DLD1 (cell line): ENCODE data around the gene RAB40AL.

Experiments used
- in situ Hi-C: cut with HindIII; loops from 2 replicates; pipeline ENCODE4 v1.10.0; 2017; ENCODE audit warnings: low sequenced_read_pairs

The RAB40AL gene

GRCh38 chrX:102978594-102978993, 41.5 kb downstream of the RAB40AL start:
- in situ Hi-C loops = no loop called here

GRCh38 chrX:102979536-102979935, 42.5 kb downstream of the RAB40AL start:
- in situ Hi-C loops = no loop called here

GRCh38 chrX:102983205-102983604, 46.1 kb downstream of the RAB40AL start:
- in situ Hi-C loops = no loop called here

GRCh38 chrX:102985192-102985591, 48.1 kb downstream of the RAB40AL start:
- in situ Hi-C loops = no loop called here
